H9 (cell line): ENCODE results near the gene MRPL46. TPM values are rescaled to one million over a fixed set of nuclear protein-coding genes. Genes with fewer than 3 reads are reported as not detected.

Experiments used
- DNase-seq: peaks from one replicate; pipeline ENCODE4 v3.0.0-alpha.2; 2017
- H2AFZ ChIP-seq: one replicate; pipeline ENCODE4 v1.6.1; 2013; ENCODE audit warnings: mild to moderate bottlenecking, low read length, control low read depth, moderate library complexity
- H2AK5ac ChIP-seq: 2 replicates; pipeline ENCODE4 v1.6.1; 2013; ENCODE audit warnings: low read length, control low read depth, mixed read lengths; ENCODE audit not compliant: insufficient read length
- H2BK120ac ChIP-seq: one replicate; pipeline ENCODE4 v1.6.1; 2013; ENCODE audit warnings: low read depth, mild to moderate bottlenecking, low read length, control low read depth, inconsistent platforms; ENCODE audit not compliant: poor library complexity, severe bottlenecking
- H2BK12ac ChIP-seq: 2 replicates; pipeline ENCODE4 v1.6.1; 2013; ENCODE audit warnings: low read length, control low read depth, mixed read lengths, low read depth; ENCODE audit not compliant: insufficient read length
- H2BK15ac ChIP-seq: 2 replicates; pipeline ENCODE4 v1.6.1; 2013; ENCODE audit warnings: low read depth, low read length, control low read depth
- H2BK20ac ChIP-seq: one replicate; pipeline ENCODE4 v1.6.1; 2013; ENCODE audit warnings: low read depth, mild to moderate bottlenecking, low read length, control low read depth, inconsistent platforms; ENCODE audit not compliant: poor library complexity, severe bottlenecking
- H2BK5ac ChIP-seq: 2 replicates; pipeline ENCODE4 v1.6.1; 2013; ENCODE audit warnings: low read length, control low read depth, mixed read lengths; ENCODE audit not compliant: insufficient read length
- H3K14ac ChIP-seq: 2 replicates; pipeline ENCODE4 v1.6.1; 2013; ENCODE audit warnings: low read length, control low read depth; ENCODE audit not compliant: insufficient read depth
- H3K18ac ChIP-seq: 2 replicates; pipeline ENCODE4 v1.6.1; 2013; ENCODE audit warnings: low read depth, mild to moderate bottlenecking, mixed read lengths, low read length, control low read depth; ENCODE audit not compliant: insufficient read length
- H3K23ac ChIP-seq: 2 replicates; pipeline ENCODE4 v1.6.1; 2013; ENCODE audit warnings: low read length, control low read depth, mixed read lengths, low read depth; ENCODE audit not compliant: insufficient read length
- H3K23me2 ChIP-seq: 2 replicates; pipeline ENCODE4 v1.6.1; 2013; ENCODE audit warnings: low read depth, mild to moderate bottlenecking, mixed read lengths, low read length, control low read depth; ENCODE audit not compliant: insufficient read length, poor library complexity, severe bottlenecking
- H3K27ac ChIP-seq: 2 replicates; pipeline ENCODE4 v1.5.1; 2013; ENCODE audit warnings: low read length, control low read depth, mixed read lengths, low read depth; ENCODE audit not compliant: insufficient read length
- H3K27me3 ChIP-seq: 2 replicates; pipeline ENCODE4 v1.6.1; 2013; ENCODE audit warnings: low read length, control low read depth, inconsistent platforms; ENCODE audit not compliant: insufficient read depth
- H3K4ac ChIP-seq: 2 replicates; pipeline ENCODE4 v1.6.1; 2013; ENCODE audit warnings: low read depth, mild to moderate bottlenecking, control low read depth, inconsistent platforms, low read length, moderate library complexity
- H3K4me1 ChIP-seq: 2 replicates; pipeline ENCODE4 v1.6.1; 2013; ENCODE audit warnings: low read length, control low read depth, inconsistent platforms; ENCODE audit not compliant: insufficient read depth
- H3K4me2 ChIP-seq: 2 replicates; pipeline ENCODE4 v1.6.1; 2013; ENCODE audit warnings: low read length, control low read depth, mixed read lengths; ENCODE audit not compliant: insufficient read length, insufficient read depth
- H3K56ac ChIP-seq: 2 replicates; pipeline ENCODE4 v1.6.1; 2013; ENCODE audit warnings: low read depth, mild to moderate bottlenecking, mixed read lengths, low read length, control low read depth; ENCODE audit not compliant: insufficient read length
- H3K79me1 ChIP-seq: 2 replicates; pipeline ENCODE4 v1.6.1; 2013; ENCODE audit warnings: low read depth, mild to moderate bottlenecking, moderate library complexity, low read length, control low read depth, inconsistent platforms; ENCODE audit not compliant: insufficient read depth, poor library complexity, severe bottlenecking
- H3K79me2 ChIP-seq: 2 replicates; pipeline ENCODE4 v1.6.1; 2013; ENCODE audit warnings: low read length, control low read depth, inconsistent platforms; ENCODE audit not compliant: insufficient read depth
- H3K9ac ChIP-seq: 2 replicates; pipeline ENCODE4 v1.6.1; 2013; ENCODE audit warnings: low read length, control low read depth, mixed read lengths; ENCODE audit not compliant: insufficient read length; ENCODE audit errors: extremely low read depth
- H3K9me3 ChIP-seq: one replicate; pipeline ENCODE4 v1.6.1; 2013; ENCODE audit warnings: low read depth, low read length, inconsistent platforms; ENCODE audit not compliant: control insufficient read depth
- H3T11ph ChIP-seq: one replicate; pipeline ENCODE4 v1.6.1; 2013; ENCODE audit warnings: mild to moderate bottlenecking, low read length, control low read depth, inconsistent platforms
- H4K20me1 ChIP-seq: one replicate; pipeline ENCODE4 v1.6.1; 2013; ENCODE audit not compliant: control insufficient read depth, insufficient read length, insufficient read depth
- H4K5ac ChIP-seq: 2 replicates; pipeline ENCODE4 v1.6.1; 2013; ENCODE audit warnings: low read depth, mild to moderate bottlenecking, mixed read lengths, low read length, control low read depth; ENCODE audit not compliant: insufficient read length
- H4K8ac ChIP-seq: replicated peaks from 2 replicates; pipeline ENCODE4 v1.6.1; 2013; ENCODE audit warnings: low read length, control low read depth, mixed read lengths, low read depth; ENCODE audit not compliant: insufficient read length
- H4K91ac ChIP-seq: 2 replicates; pipeline ENCODE4 v1.6.1; 2013; ENCODE audit warnings: low read depth, mild to moderate bottlenecking, moderate library complexity, mixed read lengths, low read length, control low read depth; ENCODE audit not compliant: insufficient read length
- H3K27ac Mint-ChIP-seq, 3 experiments: 2 replicates in 2 of 3; 3 replicates in 1 of 3; pipeline ENCODE4 v1.8.0; 2020 to 2021; ENCODE audit warnings: mixed read lengths in 3 of 3, mild to moderate bottlenecking in 1 of 3, moderate library complexity in 1 of 3
- H3K27me3 Mint-ChIP-seq: 2 replicates; pipeline ENCODE4 v1.8.0; 2021; ENCODE audit warnings: low read depth, mild to moderate bottlenecking, moderate library complexity, mixed read lengths
- H3K36me3 Mint-ChIP-seq, 3 experiments: 2 replicates in 2 of 3; 3 replicates in 1 of 3; pipeline ENCODE4 v1.8.0; 2020 to 2021; ENCODE audit warnings: low read depth in 3 of 3, mixed read lengths in 3 of 3; ENCODE audit not compliant: insufficient read depth in 1 of 3
- H3K4me1 Mint-ChIP-seq, 2 experiments: 2 replicates each; pipeline ENCODE4 v1.8.0; 2020; ENCODE audit warnings: mixed read lengths in 2 of 2
- H3K4me3 Mint-ChIP-seq, 2 experiments: 2 replicates in 1 of 2; 3 replicates in 1 of 2; pipeline ENCODE4 v1.8.0; 2020 to 2021; ENCODE audit warnings: mild to moderate bottlenecking in 2 of 2, mixed read lengths in 2 of 2, moderate library complexity in 1 of 2
- H3K9me3 Mint-ChIP-seq, 2 experiments: 2 replicates in 1 of 2; 3 replicates in 1 of 2; pipeline ENCODE4 v1.8.0; 2020; ENCODE audit warnings: mild to moderate bottlenecking in 2 of 2, mixed read lengths in 2 of 2, moderate library complexity in 1 of 2
- WGBS: extraction: QIAGEN DNeasy Blood & Tissue Kit; methylation state at CpG from one replicate; pipeline ENCODE4 v1.1.7; 2013; ENCODE audit warnings: missing lambda C conversion rate, low lambda C conversion rate, mixed read lengths; ENCODE audit not compliant: insufficient read length; ENCODE audit errors: extremely low coverage; 5-methylcytosine and 5-hydroxymethylcytosine counted together
- total RNA-seq: library from RNA; stranded (reverse); gene quantifications from 2 replicates; pipeline ENCODE4 v1.2.1, GENCODE V29; 2021
- TF ChIP-seq, protein P1 (sequence below): fragments of 200-600 bp; sonication (generic); conservative IDR thresholded peaks from 3 replicates; pipeline ENCODE4 v1.8.0; 2021; ENCODE audit warnings: antibody characterized with exemption, mild to moderate bottlenecking

The MRPL46 gene
- total RNA-seq, 1 experiment from 2014 or later: 29.3 TPM

DNA sequence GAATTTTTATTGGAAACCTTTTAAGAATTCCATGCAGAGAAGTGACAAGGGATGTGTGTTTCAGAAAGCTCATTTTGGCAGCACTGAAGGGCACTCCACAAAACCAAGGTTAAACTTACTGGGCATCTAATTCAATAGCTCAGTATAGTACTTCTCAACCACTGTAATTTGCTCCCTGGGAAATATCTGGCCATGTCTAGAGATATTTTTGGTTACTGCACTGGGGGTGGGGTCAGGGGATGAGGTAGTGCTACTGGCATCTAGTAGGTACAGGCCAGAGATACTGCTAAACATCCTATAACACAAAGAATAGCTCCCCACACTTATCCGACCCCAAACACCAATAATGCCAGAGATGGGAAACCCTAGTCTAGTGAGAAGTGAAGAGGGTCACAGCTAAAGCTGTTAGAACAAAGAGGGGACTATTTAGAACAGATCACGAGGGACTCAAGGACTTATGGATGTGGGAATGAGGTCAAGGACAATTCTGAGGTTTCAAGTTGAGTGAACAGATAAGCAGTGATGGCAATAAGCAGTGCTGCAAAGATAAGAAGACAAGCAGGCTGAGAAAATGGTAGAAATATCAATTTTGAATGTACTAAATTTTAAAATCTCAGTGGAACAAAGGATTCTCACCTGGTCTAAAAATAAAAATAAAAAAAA is 3.2 kb downstream of the MRPL46 start:
- Histone ChIP-seq H2BK120ac (no peak overlapping the region), H3K4me2 (no peak overlapping the region), H3K56ac (no peak overlapping the region), H4K20me1 (no peaks in the 10 kb centered on the region), H2BK20ac (no peak overlapping the region), H2AFZ (no peak overlapping the region), H3K79me1 (no peaks in the 10 kb centered on the region), H3K79me2 (peaks cover 12% of the 10 kb centered on the region; the same call in 1 of the 2 replicates), H3K4ac (no peak overlapping the region), H3K9me3 (no peaks in the 10 kb centered on the region), H4K91ac (no peak overlapping the region), H3K4me1 (0 out of 2 replicates have a peak, but pooled peaks cover 2% of the 10 kb centered on the region), H3K27me3 (no peaks in the 10 kb centered on the region), H4K5ac (no peak overlapping the region), H4K8ac (no peak overlapping the region), H2BK15ac (no peak overlapping the region), H3K23ac (no peak overlapping the region), H2BK5ac (no peak overlapping the region), H3K9ac (no peak overlapping the region), H3K18ac (no peak overlapping the region), H3K23me2 (peaks cover 12% of the 10 kb centered on the region), H3K14ac (no peak overlapping the region), H2AK5ac (no peak overlapping the region), H2BK12ac (no peak overlapping the region), H3K27ac (no peak overlapping the region), H3T11ph (no peak overlapping the region)
- no peak overlapping the region for H3K27ac Mint-ChIP-seq
- no CpG with 5 or more reads among the region's 2 CpGs for WGBS
- H3K4me3 Mint-ChIP-seq: no peak overlapping the region
- TF ChIP-seq, protein P1, sequence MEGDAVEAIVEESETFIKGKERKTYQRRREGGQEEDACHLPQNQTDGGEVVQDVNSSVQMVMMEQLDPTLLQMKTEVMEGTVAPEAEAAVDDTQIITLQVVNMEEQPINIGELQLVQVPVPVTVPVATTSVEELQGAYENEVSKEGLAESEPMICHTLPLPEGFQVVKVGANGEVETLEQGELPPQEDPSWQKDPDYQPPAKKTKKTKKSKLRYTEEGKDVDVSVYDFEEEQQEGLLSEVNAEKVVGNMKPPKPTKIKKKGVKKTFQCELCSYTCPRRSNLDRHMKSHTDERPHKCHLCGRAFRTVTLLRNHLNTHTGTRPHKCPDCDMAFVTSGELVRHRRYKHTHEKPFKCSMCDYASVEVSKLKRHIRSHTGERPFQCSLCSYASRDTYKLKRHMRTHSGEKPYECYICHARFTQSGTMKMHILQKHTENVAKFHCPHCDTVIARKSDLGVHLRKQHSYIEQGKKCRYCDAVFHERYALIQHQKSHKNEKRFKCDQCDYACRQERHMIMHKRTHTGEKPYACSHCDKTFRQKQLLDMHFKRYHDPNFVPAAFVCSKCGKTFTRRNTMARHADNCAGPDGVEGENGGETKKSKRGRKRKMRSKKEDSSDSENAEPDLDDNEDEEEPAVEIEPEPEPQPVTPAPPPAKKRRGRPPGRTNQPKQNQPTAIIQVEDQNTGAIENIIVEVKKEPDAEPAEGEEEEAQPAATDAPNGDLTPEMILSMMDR: no peak
- DNase-seq: no peak
- peaks cover 14% of the 10 kb centered on the region in 2 experiments for H3K4me1 Mint-ChIP-seq
- no peaks in the 10 kb centered on the region for H3K9me3 Mint-ChIP-seq
- H3K36me3 Mint-ChIP-seq: peaks cover 11 to 56% (median 42%) of the 10 kb centered on the region in 3 experiments; a peak in 6 of 7 replicates
- H3K27me3 Mint-ChIP-seq: no peaks in the 10 kb centered on the region
